Mammary epithelial cell (primary cell): ENCODE results near the gene MAS1.

Experiments
- EZH2 ChIP-seq: IDR thresholded peaks from 2 replicates; pipeline ENCODE4 v1.6.1; 2012; ENCODE audit warnings: low read length, inconsistent platforms, borderline replicate concordance
- TF ChIP-seq, protein P1 (sequence below), 2 donors: IDR thresholded peaks in 1 of 2; conservative IDR thresholded peaks in 1 of 2; 2 replicates each; pipeline ENCODE4 v1.5.1; 2011 to 2012; ENCODE audit warnings: inconsistent platforms in 2 of 2, low read length in 2 of 2, mild to moderate bottlenecking in 2 of 2, control low read depth in 1 of 2, low read depth in 1 of 2; ENCODE audit not compliant: insufficient read depth in 1 of 2; ENCODE audit errors: extremely low read depth in 1 of 2

DNA sequence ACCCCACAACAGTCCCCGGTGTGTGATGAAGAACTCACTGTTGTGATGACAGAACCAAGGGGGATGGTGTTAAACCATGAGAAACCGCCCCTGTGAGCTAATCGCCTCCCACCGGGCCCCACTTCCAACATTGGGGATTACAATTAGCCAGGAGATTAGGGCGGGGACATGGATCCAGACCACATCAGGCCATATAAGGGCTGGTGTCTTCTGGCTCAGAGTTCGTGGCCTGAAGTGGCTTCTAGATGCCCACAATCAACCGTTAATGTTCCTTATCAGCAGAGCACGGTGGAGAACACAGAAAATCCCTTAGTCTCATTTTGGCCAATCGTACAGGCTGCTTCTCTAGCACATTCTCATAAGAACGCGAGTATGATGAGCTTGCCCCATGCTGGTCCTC is 10.9 kb upstream of the MAS1 start:
- TF ChIP-seq, protein P1, sequence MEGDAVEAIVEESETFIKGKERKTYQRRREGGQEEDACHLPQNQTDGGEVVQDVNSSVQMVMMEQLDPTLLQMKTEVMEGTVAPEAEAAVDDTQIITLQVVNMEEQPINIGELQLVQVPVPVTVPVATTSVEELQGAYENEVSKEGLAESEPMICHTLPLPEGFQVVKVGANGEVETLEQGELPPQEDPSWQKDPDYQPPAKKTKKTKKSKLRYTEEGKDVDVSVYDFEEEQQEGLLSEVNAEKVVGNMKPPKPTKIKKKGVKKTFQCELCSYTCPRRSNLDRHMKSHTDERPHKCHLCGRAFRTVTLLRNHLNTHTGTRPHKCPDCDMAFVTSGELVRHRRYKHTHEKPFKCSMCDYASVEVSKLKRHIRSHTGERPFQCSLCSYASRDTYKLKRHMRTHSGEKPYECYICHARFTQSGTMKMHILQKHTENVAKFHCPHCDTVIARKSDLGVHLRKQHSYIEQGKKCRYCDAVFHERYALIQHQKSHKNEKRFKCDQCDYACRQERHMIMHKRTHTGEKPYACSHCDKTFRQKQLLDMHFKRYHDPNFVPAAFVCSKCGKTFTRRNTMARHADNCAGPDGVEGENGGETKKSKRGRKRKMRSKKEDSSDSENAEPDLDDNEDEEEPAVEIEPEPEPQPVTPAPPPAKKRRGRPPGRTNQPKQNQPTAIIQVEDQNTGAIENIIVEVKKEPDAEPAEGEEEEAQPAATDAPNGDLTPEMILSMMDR (conservative IDR thresholded peaks at IDR 0.05 in 1 of 2, IDR thresholded peaks at IDR 0.05 in 1 of 2; ENCODE audit: extremely low read depth in 1 of 2, insufficient read depth in 1 of 2, low read depth in 1 of 2, low read length in 2 of 2) = no peak
- no peak for TF ChIP-seq EZH2
